ENCODE data around the gene LAMC2.

Gene LAMC2

DNA sequence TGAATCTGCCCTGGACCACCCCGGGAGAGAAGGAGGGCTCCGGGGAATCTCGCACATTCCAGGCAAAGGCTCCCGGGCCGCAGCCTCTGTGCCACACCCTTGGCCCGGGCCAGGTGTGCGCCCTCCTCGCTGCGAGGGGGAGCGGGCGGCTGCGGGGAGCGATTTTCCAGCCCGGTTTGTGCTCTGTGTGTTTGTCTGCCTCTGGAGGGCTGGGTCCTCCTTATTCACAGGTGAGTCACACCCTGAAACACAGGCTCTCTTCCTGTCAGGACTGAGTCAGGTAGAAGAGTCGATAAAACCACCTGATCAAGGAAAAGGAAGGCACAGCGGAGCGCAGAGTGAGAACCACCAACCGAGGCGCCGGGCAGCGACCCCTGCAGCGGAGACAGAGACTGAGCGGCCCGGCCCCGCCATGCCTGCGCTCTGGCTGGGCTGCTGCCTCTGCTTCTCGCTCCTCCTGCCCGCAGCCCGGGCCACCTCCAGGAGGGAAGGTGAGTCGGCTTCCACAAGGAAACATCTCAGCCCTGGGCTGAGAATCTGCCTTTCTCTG lies at the start of gene LAMC2:
LAMC2 (plus strand) TSS at position 324 of the 550 bp plus-strand sequence; CDS start at position 413, 89 bp downstream.
- DNase-seq (ENCODE audit: low spot score) = peak; percentile 23
- TF ChIP-seq, protein P1, sequence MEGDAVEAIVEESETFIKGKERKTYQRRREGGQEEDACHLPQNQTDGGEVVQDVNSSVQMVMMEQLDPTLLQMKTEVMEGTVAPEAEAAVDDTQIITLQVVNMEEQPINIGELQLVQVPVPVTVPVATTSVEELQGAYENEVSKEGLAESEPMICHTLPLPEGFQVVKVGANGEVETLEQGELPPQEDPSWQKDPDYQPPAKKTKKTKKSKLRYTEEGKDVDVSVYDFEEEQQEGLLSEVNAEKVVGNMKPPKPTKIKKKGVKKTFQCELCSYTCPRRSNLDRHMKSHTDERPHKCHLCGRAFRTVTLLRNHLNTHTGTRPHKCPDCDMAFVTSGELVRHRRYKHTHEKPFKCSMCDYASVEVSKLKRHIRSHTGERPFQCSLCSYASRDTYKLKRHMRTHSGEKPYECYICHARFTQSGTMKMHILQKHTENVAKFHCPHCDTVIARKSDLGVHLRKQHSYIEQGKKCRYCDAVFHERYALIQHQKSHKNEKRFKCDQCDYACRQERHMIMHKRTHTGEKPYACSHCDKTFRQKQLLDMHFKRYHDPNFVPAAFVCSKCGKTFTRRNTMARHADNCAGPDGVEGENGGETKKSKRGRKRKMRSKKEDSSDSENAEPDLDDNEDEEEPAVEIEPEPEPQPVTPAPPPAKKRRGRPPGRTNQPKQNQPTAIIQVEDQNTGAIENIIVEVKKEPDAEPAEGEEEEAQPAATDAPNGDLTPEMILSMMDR (IDR thresholded peaks at IDR 0.05; ENCODE audit: extremely low read depth, insufficient read depth, missing control alignments) = no peak
- in situ Hi-C loops (cut with MboI; ENCODE audit: low pct_unique_long_range_greater_than_20kb, low sequenced_read_pairs, unreplicated experiment) = no loop called here

DNA sequence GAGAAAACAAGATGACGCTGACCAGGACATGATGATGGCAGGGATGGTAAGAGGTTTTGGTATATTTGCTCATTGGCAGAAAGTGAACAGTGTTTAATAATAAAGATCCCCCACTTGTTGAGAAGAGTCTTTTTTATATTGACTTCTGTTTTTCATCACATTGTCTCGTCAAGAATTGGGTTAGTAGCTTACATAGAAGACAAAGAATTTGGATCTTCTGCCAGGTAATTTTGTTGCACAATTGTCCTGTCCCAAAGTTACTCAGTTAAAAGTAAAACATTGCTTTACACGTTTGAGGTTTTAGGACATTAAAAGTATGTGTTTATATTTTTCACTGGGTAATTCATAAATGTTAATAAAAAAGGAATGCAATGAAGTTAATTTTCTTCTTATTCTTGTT lies 48.3 kb upstream of the LAMC2 start:
- in situ Hi-C loops (cut with MboI; ENCODE audit: low pct_unique_long_range_greater_than_20kb, low sequenced_read_pairs, unreplicated experiment) = no loop called here
- TF ChIP-seq, protein P1 (IDR thresholded peaks at IDR 0.05; ENCODE audit: extremely low read depth, insufficient read depth, missing control alignments) = no peak
- DNase-seq (ENCODE audit: low spot score) = no peak

DNA sequence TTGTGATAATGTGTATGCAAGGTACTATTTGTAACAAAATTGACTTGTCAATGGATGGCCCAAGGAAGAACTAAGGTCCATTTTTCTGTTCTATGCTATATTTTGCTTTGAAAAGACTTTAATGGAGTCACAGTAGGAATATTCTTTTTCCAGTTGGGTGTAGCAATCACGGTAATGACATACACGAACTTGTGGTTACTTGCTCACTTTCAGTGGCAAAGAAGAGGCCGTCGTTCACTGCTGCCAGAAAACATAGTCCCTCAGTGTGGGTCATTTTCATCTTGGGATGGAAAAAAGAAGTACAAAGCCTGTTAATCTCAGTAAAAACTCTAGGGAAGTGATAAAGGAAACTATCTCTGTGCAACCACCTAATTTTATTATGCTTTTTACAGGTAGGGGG lies 47.8 kb upstream of the LAMC2 start:
- in situ Hi-C loops (cut with MboI; ENCODE audit: low pct_unique_long_range_greater_than_20kb, low sequenced_read_pairs, unreplicated experiment) = no loop called here
- TF ChIP-seq, protein P1 (IDR thresholded peaks at IDR 0.05; ENCODE audit: extremely low read depth, insufficient read depth, missing control alignments) = no peak
- no peak for DNase-seq (ENCODE audit: low spot score)

DNA sequence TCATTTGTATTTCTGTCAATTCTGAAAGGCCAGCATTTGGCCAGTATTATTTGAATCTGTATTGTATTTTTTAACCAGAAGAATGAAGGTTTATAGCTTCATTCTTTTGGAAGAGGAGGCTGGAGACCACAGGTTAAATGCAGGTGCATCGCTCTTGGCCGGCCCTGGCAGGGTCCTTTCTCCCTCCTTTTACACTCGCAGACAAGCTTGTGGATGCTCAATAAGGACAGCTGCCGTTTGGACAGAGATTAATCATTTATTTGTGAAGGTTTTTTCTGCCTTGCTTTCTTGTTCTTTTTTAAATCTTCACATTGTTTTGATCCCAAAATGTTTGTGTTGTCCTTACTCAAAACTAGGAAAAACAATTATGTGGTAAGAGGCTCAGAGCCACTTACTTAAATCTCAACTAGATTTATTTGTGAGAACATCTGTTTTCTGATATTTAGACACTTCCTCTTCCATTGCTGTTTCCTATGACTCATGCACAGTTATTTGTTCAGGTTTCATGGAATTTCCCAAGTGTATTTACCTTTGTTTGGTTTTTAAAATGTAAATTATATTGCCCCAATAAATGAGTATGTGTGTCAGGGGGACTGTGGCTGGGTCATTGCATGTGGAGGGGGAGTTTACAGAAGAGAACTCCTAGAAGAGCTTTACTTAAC lies 46.7 kb upstream of the LAMC2 start:
- no peak for DNase-seq (ENCODE audit: low spot score)
- TF ChIP-seq, protein P1 (IDR thresholded peaks at IDR 0.05; ENCODE audit: extremely low read depth, insufficient read depth, missing control alignments) = no peak
- in situ Hi-C loops (cut with MboI; ENCODE audit: low pct_unique_long_range_greater_than_20kb, low sequenced_read_pairs, unreplicated experiment) = no loop called here

DNA sequence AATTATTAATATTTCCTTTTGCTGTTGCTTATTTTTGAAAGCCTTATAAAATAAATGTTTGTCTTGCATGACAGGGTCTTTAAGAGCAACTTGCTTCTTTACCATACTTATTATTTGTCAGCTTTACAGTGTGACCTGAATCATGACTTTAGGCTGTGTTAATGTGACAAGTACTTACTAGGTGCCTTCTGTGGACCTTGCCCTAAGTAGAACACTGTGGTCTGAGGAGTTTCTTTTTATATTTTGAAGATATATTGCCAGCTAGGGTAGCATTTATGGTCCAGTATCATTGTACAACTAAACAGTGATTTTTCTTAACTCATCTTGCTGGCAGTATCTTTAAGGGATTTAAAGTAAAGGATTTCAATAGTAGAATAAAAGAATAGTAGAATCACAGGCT lies 45.4 kb upstream of the LAMC2 start:
- in situ Hi-C loops (cut with MboI; ENCODE audit: low pct_unique_long_range_greater_than_20kb, low sequenced_read_pairs, unreplicated experiment) = no loop called here
- TF ChIP-seq, protein P1 (IDR thresholded peaks at IDR 0.05; ENCODE audit: extremely low read depth, insufficient read depth, missing control alignments) = no peak
- DNase-seq (ENCODE audit: low spot score) = no peak

DNA sequence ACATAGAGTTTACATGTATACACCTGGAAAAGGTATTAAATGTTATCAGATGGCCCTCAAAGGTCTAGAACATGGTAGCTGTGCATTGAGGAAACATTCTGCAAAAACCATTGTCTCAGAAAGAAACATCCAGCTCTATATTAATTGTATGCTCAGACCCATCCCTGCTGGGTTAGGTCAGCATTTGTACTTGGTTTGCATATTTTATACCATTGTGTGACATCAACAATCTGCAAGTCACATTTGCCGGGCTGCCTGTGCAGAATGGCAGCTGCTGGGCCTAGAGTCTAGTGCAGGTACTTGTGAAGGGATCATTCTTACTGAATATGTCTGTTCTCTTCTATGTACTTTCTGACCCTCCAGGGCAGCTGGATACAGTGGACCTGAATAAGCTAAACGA lies 43.9 kb upstream of the LAMC2 start:
- DNase-seq (ENCODE audit: low spot score) = no peak
- in situ Hi-C loops (cut with MboI; ENCODE audit: low pct_unique_long_range_greater_than_20kb, low sequenced_read_pairs, unreplicated experiment) = no loop called here
- TF ChIP-seq, protein P1 (IDR thresholded peaks at IDR 0.05; ENCODE audit: extremely low read depth, insufficient read depth, missing control alignments) = no peak
